Measurements from ENCODE around the gene ITGA6.

The ITGA6 gene

DNA sequence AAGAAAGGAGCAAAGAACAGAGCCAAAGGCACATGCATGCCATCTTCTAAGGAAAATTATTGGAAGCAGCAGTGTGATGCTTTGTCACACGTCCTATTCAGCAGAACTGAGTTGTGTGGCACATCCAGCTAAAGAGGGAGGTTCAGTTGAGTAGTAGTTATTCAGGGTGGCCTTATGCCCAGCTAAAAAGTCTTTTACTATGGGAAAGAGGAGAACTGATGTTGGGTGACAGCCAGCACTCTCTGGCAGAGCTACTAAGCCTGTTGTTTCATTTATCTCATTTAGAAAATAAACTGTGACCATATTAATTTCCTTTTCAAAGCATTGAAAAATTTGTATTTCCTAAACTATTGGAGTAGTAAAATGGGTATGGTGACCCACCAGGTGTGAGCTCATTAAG is 18.5 kb downstream of the ITGA6 start:
- no peak for DNase-seq

- DNase-seq, result no peak
Observed at GRCh38 chr2:172446474-172447063, 19.2 kb downstream of the ITGA6 start.

GRCh38 chr2:172447811-172448493 is 20.6 kb downstream of the ITGA6 start:
- no peak for DNase-seq

DNA sequence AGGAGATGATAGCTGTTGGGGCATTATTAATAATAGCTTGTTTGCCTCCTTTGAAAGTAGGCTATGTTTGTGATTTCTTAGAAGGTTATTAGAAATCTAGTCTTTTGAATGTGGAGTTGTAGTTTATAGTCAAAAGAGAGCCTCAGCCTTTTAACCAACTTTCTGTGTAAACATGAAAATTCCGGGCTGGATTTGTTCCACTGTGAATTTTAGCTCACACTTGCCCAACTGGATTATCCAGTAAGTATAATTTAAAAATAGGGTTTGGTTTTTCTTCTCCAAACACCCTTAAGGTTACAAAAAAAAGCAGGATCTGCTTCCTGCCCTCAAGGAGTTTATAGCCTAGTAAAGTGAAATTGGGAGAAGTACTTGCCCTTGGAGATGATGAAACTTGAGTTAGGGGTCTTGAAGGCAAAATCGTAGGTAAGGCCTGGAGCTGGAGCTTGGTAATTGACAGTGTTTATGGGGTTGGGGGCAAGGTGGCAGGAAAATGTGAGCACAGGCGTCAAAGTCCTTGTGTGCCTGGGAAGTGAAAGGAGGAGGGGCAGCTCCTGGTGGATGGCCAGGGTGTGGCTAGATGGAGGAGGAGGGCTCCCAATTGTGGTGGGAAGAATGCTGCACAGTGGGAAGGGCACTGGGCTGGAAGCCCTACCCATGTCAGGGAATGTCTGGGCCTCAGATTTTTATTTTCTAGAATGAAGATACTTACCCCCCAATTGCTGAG is 21.3 kb downstream of the ITGA6 start:
- DNase-seq, result peak; percentile 19

GRCh38 chr2:172449911-172450550 is 22.6 kb downstream of the ITGA6 start:
- DNase-seq, result no peak

GRCh38 chr2:172451923-172452322 is 24.5 kb downstream of the ITGA6 start:
- no peak for DNase-seq

GRCh38 chr2:172452845-172453244 is 25.5 kb downstream of the ITGA6 start:
- DNase-seq, result no peak

DNA sequence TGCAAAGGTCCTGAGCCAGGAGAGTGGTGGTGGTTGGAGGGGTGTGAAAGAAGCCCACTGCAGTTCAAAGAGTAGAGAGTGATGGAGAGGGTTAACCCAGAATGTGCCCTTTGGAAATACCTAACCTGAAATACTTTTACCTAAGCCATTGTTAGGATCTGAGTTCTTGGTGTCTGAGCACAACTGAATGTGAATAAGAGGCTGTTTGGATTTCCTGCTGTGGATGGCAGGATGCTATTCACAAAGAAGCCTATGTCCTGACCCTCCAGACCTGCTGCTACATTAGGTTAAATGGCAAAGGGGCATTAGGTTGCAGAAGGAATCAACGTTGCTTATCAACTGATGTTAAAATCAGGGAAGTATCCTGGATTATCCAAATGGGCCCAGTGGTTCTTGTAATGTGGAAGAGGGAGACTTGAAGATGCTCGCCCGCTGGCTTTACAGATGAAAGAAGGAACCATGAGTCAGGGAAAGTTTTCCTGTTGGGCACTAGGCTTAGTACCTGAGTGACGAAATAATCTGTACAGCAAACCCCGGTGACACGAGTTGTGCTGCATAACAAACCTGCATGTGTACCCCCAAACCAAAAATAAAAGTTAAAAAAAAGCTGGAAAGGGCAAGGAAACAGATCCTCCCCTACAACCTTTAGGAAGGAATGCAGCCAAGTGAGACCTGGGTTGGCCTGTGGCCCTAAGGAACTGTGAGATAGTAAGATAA is 27.2 kb downstream of the ITGA6 start:
- DNase-seq, result no peak

DNA sequence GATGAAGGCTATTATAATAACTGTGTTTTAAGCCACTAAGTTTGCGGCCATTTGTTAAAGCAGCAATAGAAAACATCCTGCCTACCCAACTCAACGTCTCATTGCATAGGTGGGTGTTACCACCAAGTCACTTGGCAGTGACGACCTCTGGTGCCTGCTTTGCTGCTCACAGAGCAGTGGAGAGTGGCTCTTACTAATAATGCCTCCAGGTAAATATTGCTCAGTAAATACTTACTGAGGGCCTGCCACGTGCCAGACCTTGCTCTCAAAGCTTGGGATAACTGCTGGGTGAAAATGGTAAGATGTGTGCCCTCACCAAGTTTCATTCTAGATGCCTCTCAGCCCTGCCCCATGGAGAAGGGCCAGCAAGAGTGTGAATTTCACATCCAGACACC is 27.7 kb downstream of the ITGA6 start:
- no peak for DNase-seq

DNA sequence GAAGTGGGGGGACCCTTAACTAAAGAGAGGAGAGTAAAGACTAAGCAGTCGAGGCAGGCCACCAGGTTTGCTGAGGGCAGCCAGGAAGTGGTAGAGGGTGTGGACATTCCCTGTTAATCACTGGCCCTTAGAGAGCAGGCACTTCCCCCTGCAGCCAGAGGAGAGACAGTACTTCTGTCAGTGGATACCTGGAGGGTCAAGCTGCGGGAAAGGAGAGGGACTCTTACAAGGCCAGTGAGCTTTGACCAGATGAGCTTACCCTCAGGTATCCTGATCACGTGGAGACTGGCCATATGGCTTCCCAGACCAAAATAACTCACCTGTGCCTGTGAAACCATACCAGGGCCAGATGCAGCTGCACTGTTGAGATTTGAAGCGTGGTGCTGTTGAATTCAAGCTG is 28.6 kb downstream of the ITGA6 start:
- no peak for DNase-seq

- DNase-seq, result no peak
Observed at GRCh38 chr2:172457536-172457935, 30.1 kb downstream of the ITGA6 start.

DNA sequence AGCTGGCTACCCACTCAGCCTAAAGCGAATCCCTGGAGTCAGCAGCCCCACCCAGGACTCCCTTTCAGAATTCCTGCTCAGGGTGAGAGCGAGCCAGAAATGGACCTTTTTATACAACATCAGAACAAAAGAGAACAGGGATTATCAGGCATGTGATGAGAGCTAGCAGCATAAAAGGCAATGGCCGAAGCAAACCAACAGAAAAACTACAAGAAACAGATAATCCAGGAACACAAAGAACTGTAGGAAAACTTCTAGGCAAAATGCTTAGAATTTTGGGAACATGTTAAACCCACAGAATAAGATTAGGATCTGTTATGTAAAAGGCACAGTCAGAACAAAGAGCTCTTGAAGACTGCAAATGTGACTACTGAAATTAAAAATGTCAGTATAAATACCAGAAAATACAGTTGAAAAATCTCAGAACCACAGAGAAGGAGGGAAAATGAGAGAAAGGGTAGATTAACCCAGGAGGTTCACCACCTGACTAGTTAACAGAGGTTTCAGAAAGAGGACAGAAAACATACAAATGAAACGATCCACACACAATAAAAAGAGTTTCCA is 31.3 kb downstream of the ITGA6 start:
- DNase-seq, result no peak

- no peak for DNase-seq
Observed at GRCh38 chr2:172460780-172461201, 33.4 kb downstream of the ITGA6 start.

DNA sequence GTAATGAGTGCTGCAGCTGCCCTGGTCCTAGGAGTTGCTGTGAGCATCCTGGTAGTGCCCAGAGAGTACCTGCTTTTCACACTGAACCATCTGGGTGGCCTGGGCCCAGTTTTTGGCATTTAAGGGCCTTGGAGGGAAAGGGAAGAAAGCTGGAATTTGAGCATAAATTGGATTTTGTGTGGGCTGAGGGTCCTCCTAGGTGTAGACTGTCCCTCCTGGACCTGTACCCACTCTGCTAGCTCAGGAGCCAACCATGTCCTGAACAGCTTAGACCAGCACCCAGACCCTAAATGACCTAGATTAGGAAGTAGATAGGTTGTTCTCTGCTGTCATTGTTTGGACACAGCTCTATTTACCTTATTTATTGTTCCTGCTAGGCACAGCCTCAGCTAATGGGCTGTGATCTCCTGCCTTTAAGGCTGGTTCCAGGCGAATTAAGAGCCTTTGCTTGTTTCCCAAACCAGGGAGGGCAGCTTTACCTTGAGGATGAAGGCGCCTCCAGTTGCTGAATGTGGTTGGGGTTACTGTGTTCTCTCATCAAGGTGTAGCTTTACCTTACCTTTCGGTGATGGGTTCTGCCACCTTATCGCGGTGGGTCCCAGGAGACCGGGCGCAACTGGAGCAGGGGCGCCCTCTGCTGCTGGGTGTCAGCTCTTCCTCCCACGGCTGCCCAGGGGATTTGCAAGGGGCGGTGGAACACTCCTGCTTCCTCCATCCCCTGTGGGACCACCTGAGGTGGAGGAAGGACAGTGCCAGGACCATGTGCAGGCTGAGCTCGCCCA is 34.4 kb downstream of the ITGA6 start:
- peak; percentile 70 for DNase-seq

- no peak for DNase-seq
Observed at GRCh38 chr2:172462373-172462848, 35.0 kb downstream of the ITGA6 start.

DNA sequence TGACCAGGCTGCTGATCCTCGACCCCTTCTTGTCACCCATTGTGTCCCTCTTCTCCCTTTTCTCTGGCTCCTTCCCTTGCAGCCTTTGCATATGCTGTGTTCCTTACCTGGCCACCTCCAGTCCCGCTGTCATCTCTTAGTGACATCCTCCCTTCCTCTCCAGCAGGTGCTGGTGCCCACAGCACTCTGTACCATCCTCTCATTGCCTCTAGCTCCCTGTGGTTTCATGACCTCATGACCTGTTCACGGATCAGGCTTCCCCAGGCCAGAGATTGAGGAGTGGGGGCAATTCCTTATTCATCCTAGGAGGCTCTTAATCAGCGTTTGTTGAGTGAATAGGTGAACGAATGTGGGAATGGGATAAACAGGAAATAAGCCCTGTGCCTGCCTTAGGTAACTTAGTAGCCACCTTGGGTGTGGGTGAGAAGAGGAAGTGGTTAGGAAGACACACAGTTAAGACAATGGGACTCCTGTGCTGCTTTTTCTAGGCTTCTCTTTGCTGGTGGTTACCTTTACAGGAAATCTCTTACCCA is 35.5 kb downstream of the ITGA6 start:
- DNase-seq, result no peak

GRCh38 chr2:172464400-172465129 is 37.2 kb downstream of the ITGA6 start:
- no peak for DNase-seq

- DNase-seq, result peak; percentile 97
Observed at GRCh38 chr2:172465417-172466334, 38.3 kb downstream of the ITGA6 start.

DNA sequence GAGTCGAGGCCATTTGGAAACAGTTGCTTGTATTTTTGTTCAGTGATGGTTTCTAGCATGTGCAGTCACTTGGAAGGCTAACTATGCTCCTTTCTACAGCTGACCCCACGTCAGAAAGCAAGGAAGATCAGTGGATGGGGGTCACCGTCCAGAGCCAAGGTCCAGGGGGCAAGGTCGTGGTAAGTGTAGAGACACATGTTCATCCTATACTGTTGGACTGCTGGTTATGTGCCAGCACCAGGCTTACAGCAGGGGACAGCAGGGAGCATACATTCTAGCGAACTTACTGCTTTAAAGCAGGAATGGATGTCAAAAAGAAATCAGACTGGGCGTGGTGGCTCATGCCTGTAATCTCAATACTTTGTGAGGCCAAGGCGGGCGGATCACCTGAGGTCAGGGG is 40.0 kb downstream of the ITGA6 start:
- DNase-seq, result no peak

Data from NCI-H748 treated with DMSO at 0.1 percent for 48 hours (cell line).